ENCODE results near the gene ALX4.

The ALX4 gene

GRCh38 chr11:44316659-44317240 is 6.8 kb upstream of the ALX4 start:
- no peak for DNase-seq (ENCODE audit: extremely low read depth in 1 of 2, low read depth in 1 of 2)

GRCh38 chr11:44315947-44316658 is 6.2 kb upstream of the ALX4 start:
- no peak for DNase-seq (ENCODE audit: extremely low read depth in 1 of 2, low read depth in 1 of 2)

- no peak for DNase-seq (ENCODE audit: extremely low read depth in 1 of 2, low read depth in 1 of 2)
Observed at GRCh38 chr11:44314733-44315132, 4.8 kb upstream of the ALX4 start.

- no peak for DNase-seq (ENCODE audit: extremely low read depth in 1 of 2, low read depth in 1 of 2)
Observed at GRCh38 chr11:44313761-44314489, 4.0 kb upstream of the ALX4 start.

GRCh38 chr11:44312876-44313275 is 2.9 kb upstream of the ALX4 start:
- DNase-seq (ENCODE audit: extremely low read depth in 1 of 2, low read depth in 1 of 2), result no peak

GRCh38 chr11:44311339-44312261 is 1.7 kb upstream of the ALX4 start:
- DNase-seq (ENCODE audit: extremely low read depth in 1 of 2, low read depth in 1 of 2), result no peak

GRCh38 chr11:44310463-44311272 is 729 bp upstream of the ALX4 start:
- no peak for DNase-seq (ENCODE audit: extremely low read depth in 1 of 2, low read depth in 1 of 2)

GRCh38 chr11:44310206-44310462 is 195 bp upstream of the ALX4 start:
- no peak for DNase-seq (ENCODE audit: extremely low read depth in 1 of 2, low read depth in 1 of 2)

- DNase-seq (ENCODE audit: extremely low read depth in 1 of 2, low read depth in 1 of 2), result no peak
Observed at GRCh38 chr11:44308923-44309477, 939 bp downstream of the ALX4 start.

- DNase-seq (ENCODE audit: extremely low read depth in 1 of 2, low read depth in 1 of 2), result no peak
Observed at GRCh38 chr11:44308256-44308922, 1.6 kb downstream of the ALX4 start.

GRCh38 chr11:44307340-44308099 is 2.4 kb downstream of the ALX4 start:
- no peak for DNase-seq (ENCODE audit: extremely low read depth in 1 of 2, low read depth in 1 of 2)

- DNase-seq (ENCODE audit: extremely low read depth in 1 of 2, low read depth in 1 of 2), result no peak
Observed at GRCh38 chr11:44306918-44307244, 3.1 kb downstream of the ALX4 start.

- no peak for DNase-seq (ENCODE audit: extremely low read depth in 1 of 2, low read depth in 1 of 2)
Observed at GRCh38 chr11:44306052-44306917, 3.7 kb downstream of the ALX4 start.

- no peak for DNase-seq (ENCODE audit: extremely low read depth in 1 of 2, low read depth in 1 of 2)
Observed at GRCh38 chr11:44305470-44306051, 4.4 kb downstream of the ALX4 start.

GRCh38 chr11:44305026-44305469 is 4.9 kb downstream of the ALX4 start:
- no peak for DNase-seq (ENCODE audit: extremely low read depth in 1 of 2, low read depth in 1 of 2)

GRCh38 chr11:44304091-44305025 is 5.6 kb downstream of the ALX4 start:
- no peak for DNase-seq (ENCODE audit: extremely low read depth in 1 of 2, low read depth in 1 of 2)
